ENCODE data around the gene SLC17A6. TPM values are rescaled to one million over a fixed set of nuclear protein-coding genes. Genes with fewer than 3 reads are reported as not detected.

The SLC17A6 gene
- polyA plus RNA-seq, 1 donor from 2014 or later: 3.3 TPM

- Histone ChIP-seq H3K4me3 (ENCODE audit: low read length) (no peak overlapping the region), H3K4me2 (ENCODE audit: low read length) (no peak overlapping the region), H4K20me1 (ENCODE audit: insufficient read depth) (no peaks in the 10 kb centered on the region), H3K79me2 (replicated peaks; ENCODE audit: insufficient read depth, low read length) (no peaks in the 10 kb centered on the region), H2AFZ (ENCODE audit: low read depth, low read length) (no peak overlapping the region), H3K36me3 (ENCODE audit: insufficient read depth, low read length) (no peaks in the 10 kb centered on the region), H3F3A (ENCODE audit: insufficient read depth, low read length, poor library complexity, severe bottlenecking) (no peaks in the 10 kb centered on the region), H3K9ac (ENCODE audit: low read length) (no peak overlapping the region), H3K27ac (ENCODE audit: low read length) (no peak overlapping the region), H3K9me3 (ENCODE audit: low read length) (no peaks in the 10 kb centered on the region), H3K9me2 (ENCODE audit: insufficient read depth, low read length) (no peaks in the 10 kb centered on the region), H3K27me3 (ENCODE audit: insufficient read depth, low read depth, low read length) (peaks cover 11% of the 10 kb centered on the region)
- no peak for TF ChIP-seq EP300 (conservative IDR thresholded peaks at IDR 0.05; ENCODE audit: poor library complexity, severe bottlenecking)
- TF ChIP-seq RAD21 (conservative IDR thresholded peaks at IDR 0.05): no peak
- TF ChIP-seq EZH2 (IDR thresholded peaks at IDR 0.05; ENCODE audit: borderline replicate concordance, insufficient read depth, low read length, poor library complexity, severe bottlenecking): no peak
- TF ChIP-seq SMC3 (conservative IDR thresholded peaks at IDR 0.05; ENCODE audit: poor library complexity): no peak
- no peak for TF ChIP-seq CTCF (IDR thresholded peaks at IDR 0.05; ENCODE audit: poor library complexity, severe bottlenecking)
- no peak for TF ChIP-seq TAF1 (IDR thresholded peaks at IDR 0.05; ENCODE audit: low read depth)
- no peak for TF ChIP-seq REST (IDR thresholded peaks at IDR 0.05; ENCODE audit: borderline replicate concordance)
These were observed 11.3 kb downstream of the SLC17A6 start for GRCh38 chr11:22349491-22349890.

GRCh38 chr11:22359295-22359694, 21.1 kb downstream of the SLC17A6 start:
- no peaks in the 10 kb centered on the region for H4K20me1 ChIP-seq (ENCODE audit: insufficient read depth)
- no peaks in the 10 kb centered on the region for H3K36me3 ChIP-seq (ENCODE audit: insufficient read depth, low read length)
- no peaks in the 10 kb centered on the region for H3K27me3 ChIP-seq (ENCODE audit: insufficient read depth, low read depth, low read length)
- H3K9me2 ChIP-seq (ENCODE audit: insufficient read depth, low read length): no peaks in the 10 kb centered on the region
- no peaks in the 10 kb centered on the region for H3K9me3 ChIP-seq (ENCODE audit: low read length)
- TF ChIP-seq EP300 (conservative IDR thresholded peaks at IDR 0.05; ENCODE audit: poor library complexity, severe bottlenecking): no peak
- TF ChIP-seq CTCF (IDR thresholded peaks at IDR 0.05; ENCODE audit: poor library complexity, severe bottlenecking): no peak
- no peak for TF ChIP-seq SMC3 (conservative IDR thresholded peaks at IDR 0.05; ENCODE audit: poor library complexity)
- no peak for TF ChIP-seq POLR2AphosphoS5 (IDR thresholded peaks at IDR 0.05)
- no peak for TF ChIP-seq EZH2 (IDR thresholded peaks at IDR 0.05; ENCODE audit: borderline replicate concordance, insufficient read depth, low read length, poor library complexity, severe bottlenecking)
- TF ChIP-seq RAD21 (conservative IDR thresholded peaks at IDR 0.05): no peak
- no peak for TF ChIP-seq MXI1 (conservative IDR thresholded peaks at IDR 0.05; ENCODE audit: poor library complexity, severe bottlenecking)
- TF ChIP-seq REST (IDR thresholded peaks at IDR 0.05; ENCODE audit: borderline replicate concordance): no peak
- no peak for TF ChIP-seq TAF1 (IDR thresholded peaks at IDR 0.05; ENCODE audit: low read depth)
- H3K4me2 ChIP-seq (ENCODE audit: low read length): no peak overlapping the region
- H3K79me2 ChIP-seq (replicated peaks; ENCODE audit: insufficient read depth, low read length): no peaks in the 10 kb centered on the region
- no peaks in the 10 kb centered on the region for H3F3A ChIP-seq (ENCODE audit: insufficient read depth, low read length, poor library complexity, severe bottlenecking)
- H3K9ac ChIP-seq (ENCODE audit: low read length): no peak overlapping the region
- H3K27ac ChIP-seq (ENCODE audit: low read length): no peak overlapping the region
- no peak overlapping the region for H2AFZ ChIP-seq (ENCODE audit: low read depth, low read length)
- H3K4me3 ChIP-seq (ENCODE audit: low read length): no peak overlapping the region

All from neural cell (in vitro differentiated cells).